Skeletal muscle tissue (tissue), 4 donors: Measurements from ENCODE around the gene CEBPZ. TPM values are rescaled to one million over a fixed set of nuclear protein-coding genes. Genes with fewer than 3 reads are reported as not detected.

ENCODE experiments used
- H3K27ac ChIP-seq: one replicate; pipeline ENCODE4 v1.7.0; 2013; ENCODE audit warnings: mild to moderate bottlenecking, low read depth, low read length, inconsistent platforms
- H3K27me3 ChIP-seq, 3 donors: one replicate each; pipeline ENCODE4 v1.7.0; 2013; ENCODE audit warnings: low read length in 3 of 3; ENCODE audit not compliant: control insufficient read depth in 3 of 3, insufficient read depth in 3 of 3
- H3K36me3 ChIP-seq, 3 donors: one replicate each; pipeline ENCODE4 v1.7.0; 2013; ENCODE audit warnings: low read length in 3 of 3; ENCODE audit not compliant: control insufficient read depth in 3 of 3, insufficient read depth in 3 of 3
- H3K4me1 ChIP-seq, 3 donors: one replicate each; pipeline ENCODE4 v1.7.0; 2013; ENCODE audit warnings: low read length in 3 of 3, mild to moderate bottlenecking in 3 of 3; ENCODE audit not compliant: control insufficient read depth in 3 of 3, insufficient read depth in 3 of 3
- H3K4me3 ChIP-seq, 3 donors: one replicate each; pipeline ENCODE4 v1.7.0; 2013; ENCODE audit warnings: low read length in 3 of 3
- H3K9ac ChIP-seq, 3 donors: one replicate each; pipeline ENCODE4 v1.7.0; 2013; ENCODE audit warnings: low read length in 3 of 3, mild to moderate bottlenecking in 3 of 3, moderate library complexity in 2 of 3, low read depth in 1 of 3
- H3K9me3 ChIP-seq, 3 donors: one replicate each; pipeline ENCODE4 v1.7.0; 2013; ENCODE audit warnings: low read length in 3 of 3; ENCODE audit not compliant: control insufficient read depth in 3 of 3
- total RNA-seq: library from RNA; depleted of rRNA; stranded (reverse); fragments of >200 nt; gene quantifications from one replicate; pipeline ENCODE4 v1.2.3, GENCODE V29; 2014
- donor health status: Osteomylitis.

Gene CEBPZ
- total RNA-seq = 17.2 TPM

- peak within 1 kb of the TSS; percentile 96 to 97 (median 97) for H3K9ac ChIP-seq
- no peaks in the 10 kb centered on the region for H3K27me3 ChIP-seq
- peaks cover 11 to 17% (median 16%) of the 10 kb centered on the region in 3 donors for H3K36me3 ChIP-seq
- H3K9me3 ChIP-seq = no peaks in the 10 kb centered on the region
- peak within 1 kb of the TSS; percentile 87 to 97 (median 88) for H3K4me3 ChIP-seq
- H3K27ac ChIP-seq = peak within 1 kb of the TSS; percentile 95
- H3K4me1 ChIP-seq = peaks cover 20 to 29% (median 21%) of the 10 kb centered on the region in 3 donors
Observed at GRCh38 chr2:37231241-37232130, at the start of gene CEBPZ, which contains the start of gene NDUFAF7. Gene CEBPZ (minus strand): TSS chr2:37231596. CDS start chr2:37231567, 29 bp downstream. Gene NDUFAF7 (plus strand): TSS chr2:37231658. CDS start chr2:37231706, 48 bp downstream.

- no peak overlapping the region for H3K9ac ChIP-seq
- no peaks in the 10 kb centered on the region for H3K4me1 ChIP-seq
- peaks cover 13 to 36% (median 15%) of the 10 kb centered on the region in 3 donors for H3K36me3 ChIP-seq
- no peaks in the 10 kb centered on the region for H3K9me3 ChIP-seq
- H3K27ac ChIP-seq = no peak overlapping the region
- H3K27me3 ChIP-seq = no peaks in the 10 kb centered on the region
- no peak overlapping the region for H3K4me3 ChIP-seq
Observed at GRCh38 chr2:37276291-37276690, 44.9 kb upstream of the CEBPZ start.

- Histone ChIP-seq H3K9me3 (no peaks in the 10 kb centered on the region), H3K36me3 (peaks cover 15 to 45% (median 16%) of the 10 kb centered on the region in 3 donors), H3K4me1 (no peaks in the 10 kb centered on the region), H3K27ac (no peak overlapping the region), H3K27me3 (no peaks in the 10 kb centered on the region), H3K9ac (no peak overlapping the region), H3K4me3 (no peak overlapping the region)
Observed at GRCh38 chr2:37274359-37274965, 43.1 kb upstream of the CEBPZ start.

- peaks cover 16 to 55% (median 26%) of the 10 kb centered on the region in 3 donors for H3K36me3 ChIP-seq
- H3K9ac ChIP-seq = no peak overlapping the region
- H3K4me3 ChIP-seq = no peak overlapping the region
- H3K27ac ChIP-seq = no peak overlapping the region
- no peaks in the 10 kb centered on the region for H3K27me3 ChIP-seq
- H3K9me3 ChIP-seq = no peaks in the 10 kb centered on the region
- H3K4me1 ChIP-seq = no peaks in the 10 kb centered on the region
Observed at GRCh38 chr2:37271376-37272067, 40.1 kb upstream of the CEBPZ start.

- H3K36me3 ChIP-seq = peaks cover 8 to 44% (median 24%) of the 10 kb centered on the region in 3 donors
- no peak overlapping the region for H3K27ac ChIP-seq
- no peak overlapping the region for H3K4me3 ChIP-seq
- no peaks in the 10 kb centered on the region for H3K4me1 ChIP-seq
- H3K9ac ChIP-seq = no peak overlapping the region
- no peaks in the 10 kb centered on the region for H3K27me3 ChIP-seq
- H3K9me3 ChIP-seq = no peaks in the 10 kb centered on the region
Observed at GRCh38 chr2:37268111-37268510, 36.7 kb upstream of the CEBPZ start.

- H3K9ac ChIP-seq = no peak overlapping the region
- no peaks in the 10 kb centered on the region for H3K4me1 ChIP-seq
- no peak overlapping the region for H3K4me3 ChIP-seq
- H3K27me3 ChIP-seq = no peaks in the 10 kb centered on the region
- peaks cover 7 to 43% (median 24%) of the 10 kb centered on the region in 3 donors for H3K36me3 ChIP-seq
- H3K27ac ChIP-seq = no peak overlapping the region
- H3K9me3 ChIP-seq = no peaks in the 10 kb centered on the region
Observed at GRCh38 chr2:37267685-37268084, 36.3 kb upstream of the CEBPZ start.

- Histone ChIP-seq H3K27me3 (no peaks in the 10 kb centered on the region), H3K36me3 (peaks cover 4 to 27% (median 18%) of the 10 kb centered on the region in 3 donors), H3K4me3 (no peak overlapping the region), H3K9me3 (no peaks in the 10 kb centered on the region), H3K9ac (no peak overlapping the region), H3K4me1 (no peaks in the 10 kb centered on the region), H3K27ac (no peak overlapping the region)
Observed at GRCh38 chr2:37263839-37264238, 32.4 kb upstream of the CEBPZ start.

GRCh38 chr2:37262522-37262921 is 31.1 kb upstream of the CEBPZ start:
- Histone ChIP-seq H3K4me3 (no peak overlapping the region), H3K27me3 (no peaks in the 10 kb centered on the region), H3K36me3 (peaks cover 4 to 29% (median 22%) of the 10 kb centered on the region in 3 donors), H3K27ac (no peak overlapping the region), H3K4me1 (no peaks in the 10 kb centered on the region), H3K9ac (no peak overlapping the region), H3K9me3 (no peaks in the 10 kb centered on the region)

GRCh38 chr2:37250869-37251740 is 19.7 kb upstream of the CEBPZ start:
- H3K9me3 ChIP-seq = no peaks in the 10 kb centered on the region
- H3K4me3 ChIP-seq = no peak overlapping the region
- no peaks in the 10 kb centered on the region for H3K4me1 ChIP-seq
- H3K27me3 ChIP-seq = no peaks in the 10 kb centered on the region
- H3K36me3 ChIP-seq = peaks cover 16 to 58% (median 36%) of the 10 kb centered on the region in 3 donors
- H3K27ac ChIP-seq = no peak overlapping the region
- peak overlapping the region in 1 of 3 donors; percentile 17 for H3K9ac ChIP-seq
